ENCODE results near the gene ZNF197. TPM values are rescaled to one million over a fixed set of nuclear protein-coding genes. Genes with fewer than 3 reads are reported as not detected.
A peak's percentile ranks its signal among the peaks of the same experiment; 100 is the strongest.
"Not testable (repeated sequence)": the region's sequence is repeated elsewhere in the genome, so short reads cannot be mapped to it uniquely, and the experiment has no call there.

Gene ZNF197
- 5.4 and 6.8 TPM in 2 replicates for total RNA-seq

- DNase-seq (ENCODE audit: low read depth in 2 of 2), result peak; percentile 48 to 74
These were observed at the start of gene ZNF197 for GRCh38 chr3:44624749-44625480. Gene ZNF197 (plus strand): TSS chr3:44625036. CDS start chr3:44629155, 4,119 bp downstream.

- DNase-seq (ENCODE audit: low read depth in 2 of 2), result no peak
These were observed 48.2 kb upstream of the ZNF197 start for GRCh38 chr3:44576613-44577012.

GRCh38 chr3:44577354-44577952 lies 47.4 kb upstream of the ZNF197 start:
- DNase-seq (ENCODE audit: low read depth in 2 of 2), result not testable (repeated sequence)

- not testable (repeated sequence) for DNase-seq (ENCODE audit: low read depth in 2 of 2)
These were observed 46.5 kb upstream of the ZNF197 start for GRCh38 chr3:44578316-44578715.

GRCh38 chr3:44578924-44579515 lies 45.8 kb upstream of the ZNF197 start:
- DNase-seq (ENCODE audit: low read depth in 2 of 2), result not testable (repeated sequence)

GRCh38 chr3:44579749-44580148 lies 45.1 kb upstream of the ZNF197 start:
- not testable (repeated sequence) for DNase-seq (ENCODE audit: low read depth in 2 of 2)

GRCh38 chr3:44580971-44581370 lies 43.9 kb upstream of the ZNF197 start:
- not testable (repeated sequence) for DNase-seq (ENCODE audit: low read depth in 2 of 2)

- peak; percentile 4 to 44 for DNase-seq (ENCODE audit: low read depth in 2 of 2)
These were observed 40.0 kb upstream of the ZNF197 start, which contains the start of gene ZNF660 for GRCh38 chr3:44584646-44585501. Gene ZNF660 (plus strand): TSS chr3:44584964. CDS start chr3:44594194, 9,230 bp downstream.

- no peak for DNase-seq (ENCODE audit: low read depth in 2 of 2)
These were observed 28.2 kb upstream of the ZNF197 start for GRCh38 chr3:44596621-44597020.

GRCh38 chr3:44601749-44602148 lies 23.1 kb upstream of the ZNF197 start:
- DNase-seq (ENCODE audit: low read depth in 2 of 2), result no peak

- no peak for DNase-seq (ENCODE audit: low read depth in 2 of 2)
These were observed 12.2 kb upstream of the ZNF197 start for GRCh38 chr3:44612678-44613077.

- no peak for DNase-seq (ENCODE audit: low read depth in 2 of 2)
These were observed 3.9 kb downstream of the ZNF197 start for GRCh38 chr3:44628716-44629115.

- no peak for DNase-seq (ENCODE audit: low read depth in 2 of 2)
These were observed 7.4 kb downstream of the ZNF197 start for GRCh38 chr3:44632193-44632592.

GRCh38 chr3:44642337-44642736 lies 17.5 kb downstream of the ZNF197 start:
- DNase-seq (ENCODE audit: low read depth in 2 of 2), result no peak

- no peak for DNase-seq (ENCODE audit: low read depth in 2 of 2)
These were observed 18.2 kb downstream of the ZNF197 start for GRCh38 chr3:44643024-44643423.

GRCh38 chr3:44647771-44648170 lies 22.9 kb downstream of the ZNF197 start:
- DNase-seq (ENCODE audit: low read depth in 2 of 2), result no peak

GRCh38 chr3:44648564-44649229 lies 23.9 kb downstream of the ZNF197 start, which contains the start of gene ZNF35:
Gene ZNF35 (plus strand): TSS chr3:44648732. CDS start chr3:44651068, 2,336 bp downstream.
- peak; percentile 77 to 91 for DNase-seq (ENCODE audit: low read depth in 2 of 2)

GRCh38 chr3:44649709-44650108 lies 24.9 kb downstream of the ZNF197 start:
- no peak for DNase-seq (ENCODE audit: low read depth in 2 of 2)

GRCh38 chr3:44654039-44654438 lies 29.2 kb downstream of the ZNF197 start:
- no peak for DNase-seq (ENCODE audit: low read depth in 2 of 2)

- no peak for DNase-seq (ENCODE audit: low read depth in 2 of 2)
These were observed 34.2 kb downstream of the ZNF197 start for GRCh38 chr3:44659015-44659414.

- no peak for DNase-seq (ENCODE audit: low read depth in 2 of 2)
These were observed 34.6 kb downstream of the ZNF197 start for GRCh38 chr3:44659434-44659833.
